Epidermal melanocyte (primary cell): ENCODE results near the gene RUNDC1.
A peak's percentile ranks its signal among the peaks of the same experiment; 100 is the strongest.

Experiments used
- DNase-seq: peaks from one replicate; pipeline ENCODE4 v3.0.0; 2011; ENCODE audit warnings: low spot score; ENCODE audit not compliant: insufficient read length

Gene RUNDC1

DNA sequence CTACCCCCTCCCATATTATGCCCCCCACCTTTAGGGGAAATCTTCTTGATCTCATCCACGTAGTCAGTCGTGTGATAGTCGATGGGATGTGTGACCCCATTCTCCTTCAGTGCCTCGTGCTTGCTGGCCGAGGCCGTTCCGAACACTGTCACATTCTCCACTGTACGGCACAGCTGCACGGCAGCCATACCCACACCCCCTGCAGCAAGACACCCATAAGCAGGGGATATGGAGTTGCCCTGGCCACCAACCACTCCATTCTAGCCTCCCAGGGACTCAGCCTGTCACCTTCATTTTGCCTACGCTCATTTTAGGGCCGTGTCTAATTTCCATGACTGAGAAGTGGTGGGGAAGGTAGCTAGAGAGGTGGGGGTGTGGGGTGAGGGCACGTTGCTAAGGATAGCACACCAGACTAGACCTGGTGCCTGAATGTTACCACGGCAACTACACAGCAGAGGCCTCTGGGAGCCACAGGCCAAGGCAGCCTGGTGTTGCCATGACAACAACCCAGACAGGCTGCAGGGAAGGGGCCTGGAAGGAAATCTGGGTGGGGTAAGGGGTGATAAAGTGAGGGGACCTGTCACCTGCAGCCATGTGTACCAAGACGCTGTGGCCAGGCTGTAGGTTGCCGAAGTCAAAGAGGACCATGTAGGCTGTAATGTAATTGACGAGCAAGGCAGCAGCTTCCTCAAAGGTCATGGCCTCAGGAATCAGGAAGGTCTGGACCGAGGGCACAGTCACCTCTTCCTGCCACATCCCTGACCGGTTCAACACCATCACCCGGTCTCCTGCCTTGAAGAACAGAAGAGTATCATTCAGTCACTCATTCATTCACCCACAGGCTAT, 37.9 kb downstream of the RUNDC1 start:
- DNase-seq, result no peak

GRCh38 chr17:43018932-43019331, 38.6 kb downstream of the RUNDC1 start:
- DNase-seq, result no peak

GRCh38 chr17:43019418-43019817, 39.1 kb downstream of the RUNDC1 start:
- DNase-seq, result no peak

DNA sequence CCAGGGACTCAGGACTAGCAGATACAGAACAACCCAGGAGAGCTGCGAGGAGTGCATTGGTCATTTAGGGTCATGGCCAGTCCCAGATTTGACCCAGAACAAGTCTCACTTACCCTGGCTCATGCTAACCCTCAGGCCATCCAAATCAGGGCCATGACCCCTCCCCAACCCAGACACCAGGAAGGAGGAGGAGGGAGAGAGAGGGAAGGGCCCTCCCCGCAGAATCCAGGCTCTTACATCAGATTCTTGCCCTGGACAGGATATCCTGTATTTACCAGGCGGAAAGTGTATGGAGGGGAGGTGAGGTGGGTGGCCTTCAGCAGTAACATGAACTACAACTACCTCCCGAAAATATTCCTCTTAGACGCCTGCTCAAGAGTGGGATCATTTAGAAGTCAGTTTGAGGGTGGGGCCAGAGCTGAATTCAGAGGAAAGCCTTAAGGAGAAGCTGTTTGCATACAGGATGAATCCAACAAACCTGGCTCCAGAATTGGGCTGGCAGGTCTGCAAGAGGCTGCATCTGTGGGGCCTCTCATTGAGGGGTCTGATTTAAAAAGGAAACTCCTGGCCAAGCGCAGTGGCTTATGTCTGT, 39.8 kb downstream of the RUNDC1 start:
- DNase-seq, result no peak

GRCh38 chr17:43020789-43021740, 40.7 kb downstream of the RUNDC1 start:
- DNase-seq, result peak; percentile 75

DNA sequence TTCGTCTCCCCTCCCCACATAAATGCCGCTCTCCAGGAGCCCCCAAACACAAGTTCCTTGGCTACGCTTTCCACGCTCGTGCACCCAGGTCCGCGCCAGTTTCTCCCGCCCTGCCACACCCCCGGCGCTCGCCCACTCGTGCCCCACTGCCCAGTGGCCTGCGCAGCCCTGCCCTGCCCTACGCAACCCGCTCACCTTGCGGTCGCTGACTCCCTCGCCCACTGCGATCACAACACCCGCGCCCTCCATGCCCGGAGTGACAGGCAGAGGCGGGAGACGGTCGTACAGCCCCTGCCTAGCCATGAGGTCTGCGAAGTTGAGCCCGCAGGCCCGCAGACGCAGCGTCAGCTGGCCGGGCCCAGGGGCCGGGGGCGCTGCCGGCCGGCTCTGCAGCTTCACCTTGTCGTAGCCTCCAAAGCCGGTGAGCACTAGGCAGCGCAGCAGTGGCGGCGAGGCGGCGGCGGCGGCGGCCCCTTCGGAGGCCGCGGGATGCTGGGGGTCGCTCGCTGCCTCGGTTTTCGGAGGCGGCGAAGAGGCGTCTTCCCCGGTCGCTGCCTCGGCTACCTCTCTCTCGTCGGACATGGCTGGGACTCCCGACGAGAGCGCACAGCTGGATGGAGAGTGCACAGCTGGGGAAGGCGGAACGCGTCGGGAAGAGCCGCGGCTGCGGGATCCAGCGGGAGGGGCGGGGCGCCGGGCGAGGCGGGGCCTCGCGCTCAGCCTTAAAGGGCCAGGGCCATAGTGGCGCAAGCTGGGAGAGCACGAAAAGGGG, 41.6 kb downstream of the RUNDC1 start, which contains the start of gene VAT1:
TSS of gene VAT1 (minus strand) at position 645 of the 772 bp plus-strand sequence. CDS start at position 582, 63 bp downstream.
- peak; percentile 91 for DNase-seq

- DNase-seq, result peak; percentile 97
Observed at GRCh38 chr17:43024407-43025289, 44.3 kb downstream of the RUNDC1 start, which contains the start of gene RND2. RND2 (plus strand) TSS chr17:43025231; CDS start chr17:43025348, 117 bp downstream.

- DNase-seq, result no peak
Observed at GRCh38 chr17:43025290-43025657, 44.9 kb downstream of the RUNDC1 start.

GRCh38 chr17:43025766-43026537, 45.6 kb downstream of the RUNDC1 start:
- no peak for DNase-seq

GRCh38 chr17:43026595-43026994, 46.2 kb downstream of the RUNDC1 start:
- DNase-seq, result no peak

GRCh38 chr17:43027091-43028032, 47.0 kb downstream of the RUNDC1 start:
- no peak for DNase-seq

- no peak for DNase-seq
Observed at GRCh38 chr17:43028221-43028861, 48.0 kb downstream of the RUNDC1 start.

- DNase-seq, result no peak
Observed at GRCh38 chr17:43030137-43030767, 49.9 kb downstream of the RUNDC1 start.

DNA sequence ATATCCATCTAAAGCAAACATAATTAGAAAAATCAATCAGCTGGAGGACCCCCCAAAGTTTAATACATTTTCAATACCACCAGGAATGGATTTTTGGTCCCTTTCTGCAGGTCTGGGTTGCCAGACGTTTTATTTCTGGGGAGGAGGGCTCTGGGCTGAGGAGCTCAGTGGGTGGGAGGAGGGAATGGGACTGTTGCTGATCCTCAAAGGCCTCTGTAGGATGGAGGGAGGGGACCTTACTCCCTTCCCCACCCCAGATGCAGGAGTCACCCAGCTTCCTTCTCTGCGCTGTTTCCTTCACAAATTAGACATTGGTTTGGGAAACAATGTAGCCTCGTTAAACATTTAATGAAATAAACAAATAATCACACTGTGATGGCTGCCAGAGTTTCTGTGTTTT, 51.3 kb downstream of the RUNDC1 start:
- DNase-seq, result no peak

GRCh38 chr17:43033948-43034881, 53.9 kb downstream of the RUNDC1 start:
- DNase-seq, result no peak

DNA sequence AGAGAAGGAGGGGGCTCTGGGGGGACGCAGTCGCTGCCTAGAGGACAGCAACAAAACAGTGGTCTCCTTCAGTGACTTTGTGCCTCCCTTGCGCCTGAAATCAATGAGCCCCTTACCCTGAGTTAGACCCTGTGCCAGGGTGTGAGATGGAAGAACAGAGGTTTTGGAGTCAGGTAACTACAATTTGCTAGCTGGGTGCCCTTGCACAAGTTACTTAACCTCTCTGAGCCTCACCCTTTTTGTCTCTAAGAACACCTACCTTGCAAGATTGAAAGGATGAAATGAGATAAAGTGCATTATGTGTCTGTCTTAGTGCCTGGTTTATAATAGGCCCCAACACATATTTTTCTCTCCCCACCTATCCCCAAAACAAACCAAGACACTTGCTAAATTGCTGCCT, 54.5 kb downstream of the RUNDC1 start:
- DNase-seq, result no peak
